ENCODE measurements around the gene OR52B6.

Gene OR52B6

DNA sequence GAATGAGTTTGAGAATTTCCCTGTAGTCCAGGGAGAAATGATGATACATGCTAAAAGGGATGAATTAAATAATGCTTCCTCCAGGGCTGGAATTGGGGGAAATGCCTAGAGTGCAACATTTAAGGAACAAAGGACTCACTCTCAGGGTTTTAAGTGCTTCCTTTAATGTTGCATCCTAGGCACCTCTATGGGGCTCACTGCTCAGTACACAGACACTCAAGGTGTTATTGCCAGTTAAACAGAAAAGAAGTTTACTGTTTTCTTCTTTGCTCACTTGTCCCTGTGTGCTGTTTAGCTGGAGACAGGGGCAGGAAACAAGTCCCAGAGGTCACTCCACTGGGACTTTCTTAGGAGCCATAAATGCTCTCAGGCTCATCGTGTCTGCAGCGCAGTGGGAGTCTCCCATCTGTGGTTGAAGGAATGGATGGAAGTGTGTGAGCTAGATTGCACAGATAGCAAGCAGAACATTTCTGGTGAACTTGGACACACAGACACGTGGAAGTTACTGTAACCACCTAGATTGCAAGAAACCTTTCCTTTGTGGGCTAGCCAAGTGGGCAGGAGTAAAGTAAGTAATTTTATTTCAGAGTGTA lies 24.0 kb upstream of the OR52B6 start:
- no peak overlapping the region for H3K4me3 ChIP-seq (ENCODE audit: low read length)
- H3K4me2 ChIP-seq (ENCODE audit: low read length) = no peak overlapping the region
- H3F3A ChIP-seq (ENCODE audit: control insufficient read depth, insufficient read depth) = no peaks in the 10 kb centered on the region
- no peaks in the 10 kb centered on the region for H3K4me1 ChIP-seq (ENCODE audit: control insufficient read depth, low read length)
- H3K9me3 ChIP-seq (ENCODE audit: control insufficient read depth, insufficient read depth, low read length) = no peaks in the 10 kb centered on the region
- no peaks in the 10 kb centered on the region for H3K36me3 ChIP-seq (ENCODE audit: control insufficient read depth, low read length)
- H3K27ac ChIP-seq (ENCODE audit: low read depth, low read length) = no peak overlapping the region
- no peaks in the 10 kb centered on the region for H3K27me3 ChIP-seq (ENCODE audit: control insufficient read depth, low read length)
- no peak for TF ChIP-seq EZH2phosphoT487 (IDR thresholded peaks at IDR 0.05; ENCODE audit: borderline replicate concordance, low read length)
- TF ChIP-seq, protein P1, sequence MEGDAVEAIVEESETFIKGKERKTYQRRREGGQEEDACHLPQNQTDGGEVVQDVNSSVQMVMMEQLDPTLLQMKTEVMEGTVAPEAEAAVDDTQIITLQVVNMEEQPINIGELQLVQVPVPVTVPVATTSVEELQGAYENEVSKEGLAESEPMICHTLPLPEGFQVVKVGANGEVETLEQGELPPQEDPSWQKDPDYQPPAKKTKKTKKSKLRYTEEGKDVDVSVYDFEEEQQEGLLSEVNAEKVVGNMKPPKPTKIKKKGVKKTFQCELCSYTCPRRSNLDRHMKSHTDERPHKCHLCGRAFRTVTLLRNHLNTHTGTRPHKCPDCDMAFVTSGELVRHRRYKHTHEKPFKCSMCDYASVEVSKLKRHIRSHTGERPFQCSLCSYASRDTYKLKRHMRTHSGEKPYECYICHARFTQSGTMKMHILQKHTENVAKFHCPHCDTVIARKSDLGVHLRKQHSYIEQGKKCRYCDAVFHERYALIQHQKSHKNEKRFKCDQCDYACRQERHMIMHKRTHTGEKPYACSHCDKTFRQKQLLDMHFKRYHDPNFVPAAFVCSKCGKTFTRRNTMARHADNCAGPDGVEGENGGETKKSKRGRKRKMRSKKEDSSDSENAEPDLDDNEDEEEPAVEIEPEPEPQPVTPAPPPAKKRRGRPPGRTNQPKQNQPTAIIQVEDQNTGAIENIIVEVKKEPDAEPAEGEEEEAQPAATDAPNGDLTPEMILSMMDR (IDR thresholded peaks at IDR 0.05; ENCODE audit: low read depth, low read length, poor library complexity, severe bottlenecking) = no peak
- H3K9me2 ChIP-seq (replicated peaks; ENCODE audit: control insufficient read depth, low read length) = no peaks in the 10 kb centered on the region
- H3K79me2 ChIP-seq (ENCODE audit: control insufficient read depth, low read length) = no peaks in the 10 kb centered on the region
- H4K20me1 ChIP-seq (ENCODE audit: control insufficient read depth, insufficient read depth, low read depth, low read length) = no peaks in the 10 kb centered on the region

DNA sequence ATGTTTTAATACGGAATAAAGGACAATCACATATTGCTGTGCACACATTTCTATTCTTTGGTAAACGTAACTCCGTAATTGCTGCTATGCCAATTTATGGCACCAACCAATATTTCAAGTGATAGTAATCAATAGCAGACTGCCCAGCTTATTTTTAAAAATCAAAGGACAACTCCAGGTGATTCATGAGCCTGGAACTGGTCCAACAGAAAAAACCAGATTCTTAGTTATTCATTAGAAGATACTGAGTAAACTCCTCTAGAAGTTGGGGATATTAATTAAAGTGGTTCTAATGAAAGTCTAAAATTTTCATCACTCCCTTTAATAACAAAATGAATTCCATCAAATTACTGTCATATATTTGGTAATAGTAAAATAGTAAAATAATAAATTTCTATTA lies 22.9 kb upstream of the OR52B6 start:
- Histone ChIP-seq H3K27ac (ENCODE audit: low read depth, low read length) (no peak overlapping the region), H3K36me3 (ENCODE audit: control insufficient read depth, low read length) (no peaks in the 10 kb centered on the region), H3K4me3 (ENCODE audit: low read length) (no peak overlapping the region), H4K20me1 (ENCODE audit: control insufficient read depth, insufficient read depth, low read depth, low read length) (no peaks in the 10 kb centered on the region), H3K9me2 (replicated peaks; ENCODE audit: control insufficient read depth, low read length) (no peaks in the 10 kb centered on the region), H3F3A (ENCODE audit: control insufficient read depth, insufficient read depth) (no peaks in the 10 kb centered on the region), H3K4me2 (ENCODE audit: low read length) (no peak overlapping the region), H3K9me3 (ENCODE audit: control insufficient read depth, insufficient read depth, low read length) (no peaks in the 10 kb centered on the region), H3K4me1 (ENCODE audit: control insufficient read depth, low read length) (no peaks in the 10 kb centered on the region), H3K27me3 (ENCODE audit: control insufficient read depth, low read length) (no peaks in the 10 kb centered on the region), H3K79me2 (ENCODE audit: control insufficient read depth, low read length) (no peaks in the 10 kb centered on the region)
- TF ChIP-seq, protein P1 (IDR thresholded peaks at IDR 0.05; ENCODE audit: low read depth, low read length, poor library complexity, severe bottlenecking) = no peak
- no peak for TF ChIP-seq EZH2phosphoT487 (IDR thresholded peaks at IDR 0.05; ENCODE audit: borderline replicate concordance, low read length)

DNA sequence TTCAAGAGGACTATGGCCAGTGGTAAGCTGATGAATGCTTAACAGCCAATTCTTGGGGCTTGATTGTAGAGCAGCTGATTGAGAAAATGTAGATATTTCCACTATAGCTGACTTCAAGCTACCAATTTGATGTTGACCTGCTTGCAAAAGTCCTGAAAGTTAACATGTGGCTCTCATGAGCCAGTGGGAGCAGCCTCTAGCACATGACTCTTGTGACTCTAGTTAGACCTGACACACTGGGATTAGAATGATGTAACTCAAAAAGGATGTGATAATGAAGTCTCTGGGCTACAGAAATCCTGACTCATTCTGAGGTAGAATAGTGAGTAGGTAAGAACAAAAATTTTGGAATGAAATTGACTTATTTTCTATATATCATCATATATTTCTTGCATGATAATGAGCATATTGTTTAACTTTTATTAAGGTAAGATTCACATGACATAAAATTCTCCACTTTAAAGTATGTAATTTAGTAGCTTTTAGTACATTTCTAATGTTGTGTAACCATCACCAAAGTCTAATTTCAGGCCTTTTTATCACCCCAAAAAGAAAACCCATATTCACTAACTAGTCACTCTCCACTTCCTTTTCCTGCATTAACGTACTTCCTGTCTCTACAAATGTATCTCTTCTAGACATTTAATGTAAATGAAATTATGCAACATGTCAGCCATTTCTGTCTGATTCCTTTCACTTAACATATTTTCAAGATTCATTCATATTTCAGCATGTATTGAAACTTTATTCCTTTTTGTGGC lies 16.2 kb upstream of the OR52B6 start:
- no peaks in the 10 kb centered on the region for H3F3A ChIP-seq (ENCODE audit: control insufficient read depth, insufficient read depth)
- no peaks in the 10 kb centered on the region for H3K9me2 ChIP-seq (replicated peaks; ENCODE audit: control insufficient read depth, low read length)
- no peaks in the 10 kb centered on the region for H4K20me1 ChIP-seq (ENCODE audit: control insufficient read depth, insufficient read depth, low read depth, low read length)
- H3K4me3 ChIP-seq (ENCODE audit: low read length) = no peak overlapping the region
- H3K9me3 ChIP-seq (ENCODE audit: control insufficient read depth, insufficient read depth, low read length) = peaks cover 5% of the 10 kb centered on the region; the same call in 1 of the 2 replicates
- H3K36me3 ChIP-seq (ENCODE audit: control insufficient read depth, low read length) = no peaks in the 10 kb centered on the region
- peaks cover 6% of the 10 kb centered on the region for H3K4me1 ChIP-seq (ENCODE audit: control insufficient read depth, low read length)
- no peaks in the 10 kb centered on the region for H3K27me3 ChIP-seq (ENCODE audit: control insufficient read depth, low read length)
- H3K79me2 ChIP-seq (ENCODE audit: control insufficient read depth, low read length) = no peaks in the 10 kb centered on the region
- TF ChIP-seq EZH2phosphoT487 (IDR thresholded peaks at IDR 0.05; ENCODE audit: borderline replicate concordance, low read length) = no peak
- TF ChIP-seq, protein P1 (IDR thresholded peaks at IDR 0.05; ENCODE audit: low read depth, low read length, poor library complexity, severe bottlenecking) = no peak
- H3K4me2 ChIP-seq (ENCODE audit: low read length) = no peak overlapping the region
- no peak overlapping the region for H3K27ac ChIP-seq (ENCODE audit: low read depth, low read length)

All from DOHH2 (cell line).